HepG2 (cell line): ENCODE measurements around the gene RAB43. TPM values are rescaled to one million over a fixed set of nuclear protein-coding genes. Genes with fewer than 3 reads are reported as not detected.

Source experiments
- BHLHE40 ChIP-seq: IDR thresholded peaks from 2 replicates; pipeline ENCODE4 v1.6.1; 2011; ENCODE audit warnings: low read length, improper control_type of control experiment
- CEBPB ChIP-seq: IDR thresholded peaks from 2 replicates; pipeline ENCODE4 v1.6.1; 2011; ENCODE audit warnings: low read depth, low read length, improper control_type of control experiment, borderline replicate concordance
- CHD2 ChIP-seq: IDR thresholded peaks from 2 replicates; pipeline ENCODE4 v1.6.1; 2011; ENCODE audit warnings: low read depth, low read length, improper control_type of control experiment
- CREM ChIP-seq, 2 experiments: sonication (generic) in 1 of 2; formaldehyde crosslinking in 1 of 2; IDR thresholded peaks; 2 replicates each; pipeline versions ENCODE4 v1.4.0 to v1.6.1; 2016 to 2020; ENCODE audit warnings: antibody characterized with exemption in 1 of 2, mild to moderate bottlenecking in 1 of 2, missing genetic modification reagents in 1 of 2
- HMG20A ChIP-seq: IDR thresholded peaks from 2 replicates; pipeline ENCODE4 v1.6.1; 2016; ENCODE audit warnings: borderline replicate concordance
- ISL2 ChIP-seq: sonication (generic); formaldehyde crosslinking; IDR thresholded peaks from 2 replicates; pipeline ENCODE4 v1.5.0; 2020; ENCODE audit warnings: missing genetic modification reagents
- MEF2D ChIP-seq: sonication (generic); formaldehyde crosslinking; IDR thresholded peaks from 2 replicates; pipeline ENCODE4 v1.5.1; 2020; ENCODE audit warnings: mild to moderate bottlenecking, missing genetic modification reagents
- NR2F1 ChIP-seq, 2 experiments: fragments of 450-650 bp in 1 of 2; formaldehyde crosslinking in 1 of 2; IDR thresholded peaks; 2 replicates each; pipeline versions ENCODE4 v1.5.0 to v1.6.1; 2016 to 2020; ENCODE audit warnings: mild to moderate bottlenecking in 1 of 2, missing compliant biosample characterization in 1 of 2, missing genetic modification reagents in 1 of 2, moderate library complexity in 1 of 2
- PCBP1 ChIP-seq: fragments of 200-400 bp; formaldehyde crosslinking; IDR thresholded peaks from 2 replicates; pipeline ENCODE4 v1.6.1; 2017; ENCODE audit warnings: mild to moderate bottlenecking, low read depth, low read length, borderline replicate concordance
- REST ChIP-seq, 2 experiments: IDR thresholded peaks; 2 replicates each; pipeline ENCODE4 v1.6.1; 2011 to 2012; ENCODE audit warnings: low read length in 2 of 2, borderline replicate concordance in 1 of 2, low read depth in 1 of 2, mild to moderate bottlenecking in 1 of 2, moderate library complexity in 1 of 2
- RFX3 ChIP-seq: IDR thresholded peaks from 2 replicates; pipeline ENCODE4 v1.6.1; 2016; ENCODE audit warnings: missing biosample characterization, missing genetic modification reagents
- SOX5 ChIP-seq: IDR thresholded peaks from 2 replicates; pipeline ENCODE4 v1.6.1; 2016; ENCODE audit warnings: borderline replicate concordance
- TAF1 ChIP-seq: sonication (generic); formaldehyde crosslinking; IDR thresholded peaks from 2 replicates; pipeline ENCODE4 v1.4.0; 2020; ENCODE audit warnings: missing genetic modification reagents
- YEATS2 ChIP-seq: sonication (generic); formaldehyde crosslinking; IDR thresholded peaks from 2 replicates; pipeline ENCODE4 v1.4.0; 2020; ENCODE audit warnings: missing genetic modification reagents, borderline replicate concordance
- ZBTB7B ChIP-seq: sonication (generic); formaldehyde crosslinking; IDR thresholded peaks from 2 replicates; pipeline ENCODE4 v1.4.0; 2020; ENCODE audit warnings: missing genetic modification reagents
- ZGPAT ChIP-seq: IDR thresholded peaks from 2 replicates; pipeline ENCODE4 v1.6.1; 2016; ENCODE audit warnings: mild to moderate bottlenecking
- ZMAT3 ChIP-seq: sonication (generic); formaldehyde crosslinking; conservative IDR thresholded peaks from 2 replicates; pipeline ENCODE4 v1.7.0; 2021; ENCODE audit warnings: missing genetic modification reagents
- ZNF260 ChIP-seq: sonication (generic); formaldehyde crosslinking; IDR thresholded peaks from 2 replicates; pipeline ENCODE4 v1.4.0; 2020; ENCODE audit warnings: missing genetic modification reagents, low read depth, mild to moderate bottlenecking, borderline replicate concordance
- ZNF280B ChIP-seq: sonication (generic); formaldehyde crosslinking; IDR thresholded peaks from 2 replicates; pipeline ENCODE4 v1.5.0; 2020; ENCODE audit warnings: missing genetic modification reagents, mild to moderate bottlenecking, borderline replicate concordance
- ZNF496 ChIP-seq: sonication (generic); formaldehyde crosslinking; IDR thresholded peaks from 2 replicates; pipeline ENCODE4 v1.8.1; 2023; ENCODE audit warnings: mild to moderate bottlenecking, moderate library complexity, missing genetic modification reagents; ENCODE audit not compliant: insufficient replicate concordance
- ZNF605 ChIP-seq: sonication (generic); formaldehyde crosslinking; IDR thresholded peaks from 2 replicates; pipeline ENCODE4 v1.8.0; 2022; ENCODE audit warnings: mild to moderate bottlenecking, missing genetic modification reagents
- ZNF75D ChIP-seq: sonication (generic); formaldehyde crosslinking; IDR thresholded peaks from 2 replicates; pipeline ENCODE4 v1.8.1; 2023; ENCODE audit warnings: missing genetic modification reagents, mild to moderate bottlenecking, borderline replicate concordance
- ZZZ3 ChIP-seq: sonication (generic); formaldehyde crosslinking; IDR thresholded peaks from 2 replicates; pipeline ENCODE4 v1.4.0; 2020; ENCODE audit warnings: missing genetic modification reagents, mild to moderate bottlenecking, borderline replicate concordance
- polyA plus RNA-seq, 8 experiments: library from polyadenylated mRNA; depleted of rRNA in 3 of 8; stranded (reverse) in 7 of 8; unstranded in 1 of 8; fragments of >200 nt; fragmentation: Illumina TruSeq in 4 of 8; extraction: Trizol in 4 of 8; gene quantifications; 2 replicates each; pipeline versions ENCODE4 v1.2.1 to v1.2.3, GENCODE V29; 2011 to 2016; ENCODE audit warnings: low read depth in 4 of 8, missing spikeins in 1 of 8, mixed read lengths in 1 of 8; ENCODE audit not compliant: insufficient read depth in 1 of 8
- total RNA-seq, 5 experiments: library from RNA; depleted of rRNA; stranded (reverse); fragments of >200 nt; fragmentation: Illumina TruSeq; extraction: Trizol; gene quantifications; 2 replicates each; pipeline ENCODE4 v1.2.3, GENCODE V29; 2016; ENCODE audit warnings: low read depth in 1 of 5

RAB43 gene
- total and polyA plus RNA-seq, 2 of the 13 experiments (the other 11 are each of a cell fraction or from before 2014, with no cell fraction given), result 11.8 to 18.4 TPM

GRCh38 chr3:129119365-129120100, 2.1 kb downstream of the RAB43 start (continued):
- TF ChIP-seq REST (IDR thresholded peaks at IDR 0.05; ENCODE audit: borderline replicate concordance in 1 of 2, low read depth in 1 of 2, low read length in 2 of 2) (peak in 1 of 2 experiments; percentile 64; a peak in 1 of 4 replicates), BHLHE40 (no peak), YEATS2 (peak; percentile 69; the same call in 1 of the 2 replicates), ISL2 (CRISPR knock-in tag) (peak; percentile 66), ZMAT3 (CRISPR knock-in tag) (peak; percentile 63; the same call in 1 of the 2 replicates), ZZZ3 (CRISPR knock-in tag) (no peak), NR2F1 (CRISPR knock-in tag; IDR thresholded peaks at IDR 0.05) (0 out of 4 replicates have a peak, but pooled peaks of 1 of the 2 experiments have one; percentile 51), CREM (IDR thresholded peaks at IDR 0.05) (peak; percentile 82; the same call in 1 of the 2 replicates), CREM (CRISPR knock-in tag; IDR thresholded peaks at IDR 0.05) (no peak), RFX3 (CRISPR knock-in tag) (no peak), ZNF75D (CRISPR knock-in tag) (no peak), ZNF605 (peak; percentile 74; the same call in 1 of the 2 replicates), PCBP1 (no peak), CEBPB (peak; percentile 94), ZNF280B (no peak; the same call in 1 of the 2 replicates), ZBTB7B (CRISPR knock-in tag) (peak; percentile 76; the same call in 1 of the 2 replicates), ZNF260 (no peak), HMG20A (CRISPR knock-in tag) (peak; percentile 74), SOX5 (peak; percentile 80), ZNF496 (CRISPR knock-in tag) (no peak), ZGPAT (peak; percentile 88), MEF2D (CRISPR knock-in tag) (0 out of 2 replicates have a peak, but pooled peaks have one; percentile 53), TAF1 (CRISPR knock-in tag) (peak; percentile 74), CHD2 (no peak)
